Measurements from ENCODE around the gene ZNF195.
A peak's percentile ranks its signal among the peaks of the same experiment; 100 is the strongest.
"Not testable (repeated sequence)": the region's sequence is repeated elsewhere in the genome, so short reads cannot be mapped to it uniquely, and the experiment has no call there.

Gene ZNF195

GRCh38 chr11:3378426-3379423, at the start of gene ZNF195:
Gene ZNF195 (minus strand): TSS chr11:3379146. CDS start chr11:3379040, 106 bp downstream.
- DNase-seq (ENCODE audit: low read depth in 2 of 2), result peak; percentile 97

- not testable (repeated sequence) for DNase-seq (ENCODE audit: low read depth in 2 of 2)
Measured at GRCh38 chr11:3428076-3428475, 49.1 kb upstream of the ZNF195 start.

GRCh38 chr11:3426541-3426940, 47.6 kb upstream of the ZNF195 start:
- not testable (repeated sequence) for DNase-seq (ENCODE audit: low read depth in 2 of 2)

GRCh38 chr11:3423928-3424327, 45.0 kb upstream of the ZNF195 start:
- DNase-seq (ENCODE audit: low read depth in 2 of 2), result not testable (repeated sequence)

- DNase-seq (ENCODE audit: low read depth in 2 of 2), result peak in 1 of 2 donors; percentile 5
Measured at GRCh38 chr11:3423138-3423731, 44.3 kb upstream of the ZNF195 start.

GRCh38 chr11:3422380-3423137, 43.6 kb upstream of the ZNF195 start:
- DNase-seq (ENCODE audit: low read depth in 2 of 2), result peak; percentile 96 to 98

GRCh38 chr11:3421608-3422379, 42.8 kb upstream of the ZNF195 start:
- peak in 1 of 2 donors; percentile 1 for DNase-seq (ENCODE audit: low read depth in 2 of 2)

- not testable (repeated sequence) for DNase-seq (ENCODE audit: low read depth in 2 of 2)
Measured at GRCh38 chr11:3420281-3421042, 41.5 kb upstream of the ZNF195 start.

- DNase-seq (ENCODE audit: low read depth in 2 of 2), result not testable (repeated sequence)
Measured at GRCh38 chr11:3419496-3419895, 40.5 kb upstream of the ZNF195 start.

GRCh38 chr11:3417047-3417446, 38.1 kb upstream of the ZNF195 start:
- peak; percentile 32 to 44 for DNase-seq (ENCODE audit: low read depth in 2 of 2)

GRCh38 chr11:3415301-3415700, 36.4 kb upstream of the ZNF195 start:
- DNase-seq (ENCODE audit: low read depth in 2 of 2), result not testable (repeated sequence)

GRCh38 chr11:3413666-3414065, 34.7 kb upstream of the ZNF195 start:
- not testable (repeated sequence) for DNase-seq (ENCODE audit: low read depth in 2 of 2)

GRCh38 chr11:3412837-3413236, 33.9 kb upstream of the ZNF195 start:
- DNase-seq (ENCODE audit: low read depth in 2 of 2), result no peak

- DNase-seq (ENCODE audit: low read depth in 2 of 2), result peak; percentile 61 to 77
Measured at GRCh38 chr11:3408722-3409121, 29.8 kb upstream of the ZNF195 start.

GRCh38 chr11:3408058-3408605, 29.2 kb upstream of the ZNF195 start:
- DNase-seq (ENCODE audit: low read depth in 2 of 2), result not testable (repeated sequence)

GRCh38 chr11:3406937-3407336, 28.0 kb upstream of the ZNF195 start:
- not testable (repeated sequence) for DNase-seq (ENCODE audit: low read depth in 2 of 2)

- not testable (repeated sequence) for DNase-seq (ENCODE audit: low read depth in 2 of 2)
Measured at GRCh38 chr11:3406223-3406875, 27.4 kb upstream of the ZNF195 start.

- DNase-seq (ENCODE audit: low read depth in 2 of 2), result not testable (repeated sequence)
Measured at GRCh38 chr11:3404076-3404925, 25.4 kb upstream of the ZNF195 start.

- not testable (repeated sequence) for DNase-seq (ENCODE audit: low read depth in 2 of 2)
Measured at GRCh38 chr11:3402861-3403250, 23.9 kb upstream of the ZNF195 start.

Measured in stimulated activated CD8-positive, alpha-beta memory T cell treated with anti-CD3 and anti-CD28 coated beads, Interleukin-2, amount 100 ng/mL, for 48 hours (primary cell).